ENCODE results near the gene CD63. TPM values are rescaled to one million over a fixed set of nuclear protein-coding genes. Genes with fewer than 3 reads are reported as not detected.

CD63 gene
- total and polyA plus RNA-seq, 2 of the 13 experiments (the other 11 are each of a cell fraction or from before 2014, with no cell fraction given), result 234 to 277 TPM

GRCh38 chr12:55733021-55733555 is 4.3 kb upstream of the CD63 start (continued):
- TF ChIP-seq ATF3 (CRISPR knock-in tag; IDR thresholded peaks at IDR 0.05) (no peak), ZNF318 (CRISPR knock-in tag; IDR thresholded peaks at IDR 0.05) (no peak), KDM2A (CRISPR knock-in tag; IDR thresholded peaks at IDR 0.05; ENCODE audit: borderline replicate concordance, low read depth) (no peak), HMG20B (CRISPR knock-in tag; conservative IDR thresholded peaks at IDR 0.05) (no peak), STAT6 (CRISPR knock-in tag; IDR thresholded peaks at IDR 0.05; ENCODE audit: borderline replicate concordance) (no peak), RERE (CRISPR knock-in tag; IDR thresholded peaks at IDR 0.05; ENCODE audit: low read depth) (no peak), SOX6 (IDR thresholded peaks at IDR 0.05) (no peak), SOX6 (CRISPR knock-in tag; IDR thresholded peaks at IDR 0.05) (no peak), NONO (IDR thresholded peaks at IDR 0.05) (no peak), NONO (CRISPR knock-in tag; conservative IDR thresholded peaks at IDR 0.05) (no peak)

Data from HepG2 (cell line).